Skeletal muscle cell (primary cell): ENCODE results near the gene HS6ST3.

Experiments used
- DNase-seq: peaks from one replicate; pipeline ENCODE4 v3.0.0-alpha.2; 2010; ENCODE audit warnings: low read depth
- H3K4me3 ChIP-seq: 2 replicates; pipeline ENCODE4 v1.5.1; 2011; ENCODE audit warnings: low read depth, mild to moderate bottlenecking, control low read depth, low read length, moderate library complexity

HS6ST3 gene

DNA sequence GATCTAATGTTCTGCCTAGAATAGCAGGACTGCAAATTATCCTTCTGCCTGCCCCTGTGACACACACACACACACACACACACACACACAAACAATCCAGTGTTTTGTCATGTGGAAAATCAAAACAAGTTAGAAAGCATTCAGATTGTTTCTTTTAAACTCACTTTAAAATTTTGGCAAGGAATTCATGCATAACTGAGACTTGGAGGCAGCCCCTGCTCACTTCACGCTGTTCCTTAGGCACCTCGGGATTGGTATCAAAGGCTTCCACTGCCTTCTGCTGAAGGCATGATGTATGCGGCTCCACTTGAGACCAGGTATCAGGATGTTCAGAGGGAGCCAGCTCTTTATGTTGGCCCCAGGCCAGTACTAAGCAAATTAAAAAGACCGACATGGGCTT lies 745.6 kb downstream of the HS6ST3 start:
- DNase-seq = no peak
- no peak overlapping the region for H3K4me3 ChIP-seq

DNA sequence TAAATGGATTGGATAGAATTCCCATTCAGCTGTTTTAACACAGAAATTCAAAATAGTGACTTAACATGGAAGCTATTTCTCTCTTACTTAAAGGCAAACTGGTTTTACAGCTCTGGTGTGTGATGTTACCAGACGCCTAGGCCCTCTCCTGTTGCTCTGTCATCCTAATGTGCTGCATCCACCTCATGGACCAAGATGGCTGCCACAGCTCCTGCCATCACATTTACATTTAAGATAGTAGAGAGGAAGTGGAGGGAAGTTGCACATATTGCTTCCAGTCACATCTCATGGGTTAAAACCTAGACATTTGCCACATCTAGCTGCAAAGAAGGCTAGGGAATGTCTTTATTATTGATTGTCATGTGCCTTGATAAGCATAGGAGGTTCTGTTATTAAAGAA lies 746.8 kb downstream of the HS6ST3 start:
- DNase-seq = no peak
- no peak overlapping the region for H3K4me3 ChIP-seq

DNA sequence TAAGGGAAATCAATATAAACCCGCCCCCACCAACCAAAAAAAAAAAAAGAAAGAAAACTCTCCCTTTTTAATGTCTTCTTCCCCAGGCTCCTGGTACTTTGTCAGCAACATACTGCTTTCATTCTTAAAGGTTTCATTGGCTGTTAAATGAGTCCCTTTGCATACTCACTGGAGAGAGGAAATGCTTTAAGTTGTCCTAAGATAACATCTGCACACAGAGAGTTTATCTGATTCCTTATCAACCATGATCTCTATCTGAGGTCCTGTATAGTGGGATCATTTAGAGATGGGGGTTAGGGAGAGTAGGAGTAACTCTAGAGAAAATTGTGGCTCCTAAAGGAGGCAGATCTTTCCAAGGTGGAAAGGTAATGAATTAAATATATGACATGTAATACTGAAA lies 747.9 kb downstream of the HS6ST3 start:
- no peak overlapping the region for H3K4me3 ChIP-seq
- no peak for DNase-seq

DNA sequence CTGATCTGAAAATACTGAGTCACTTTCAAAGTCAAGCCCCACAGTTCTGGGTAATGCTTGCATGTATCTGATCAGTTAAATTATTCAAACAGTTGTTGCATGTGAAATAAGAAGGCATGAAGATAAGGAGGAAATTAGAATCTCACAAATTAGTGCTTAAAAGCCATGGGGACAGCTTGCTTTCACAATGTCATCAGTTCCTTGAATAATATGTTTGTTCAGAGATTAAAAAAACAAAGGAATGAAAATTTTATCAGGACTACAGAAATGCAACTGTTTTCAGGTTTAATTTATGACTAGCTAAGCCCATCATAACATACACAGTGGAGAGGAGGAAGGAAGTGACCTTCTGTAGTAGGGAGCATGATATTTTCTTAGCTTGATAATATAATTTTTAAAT lies 754.3 kb downstream of the HS6ST3 start:
- no peak for DNase-seq
- no peak overlapping the region for H3K4me3 ChIP-seq

DNA sequence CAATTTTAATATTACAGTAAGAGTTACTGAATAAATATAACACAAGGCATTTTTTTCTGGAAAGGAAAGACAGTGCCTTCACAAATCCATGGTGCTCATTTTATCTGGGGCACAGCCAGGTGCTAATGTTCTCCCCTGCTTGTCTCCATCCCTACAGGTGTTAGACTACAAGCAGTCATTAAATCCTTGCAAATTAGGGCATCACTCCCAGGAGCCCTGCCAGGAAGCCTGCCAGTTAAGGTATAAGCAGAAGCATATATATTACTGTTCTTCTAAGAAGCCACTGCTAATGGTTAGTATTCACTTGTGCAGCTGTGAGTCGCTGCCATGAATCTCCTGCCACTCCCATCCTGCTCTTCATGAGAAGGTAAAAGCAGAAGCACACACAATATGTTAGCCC lies 754.7 kb downstream of the HS6ST3 start:
- no peak overlapping the region for H3K4me3 ChIP-seq
- no peak for DNase-seq

DNA sequence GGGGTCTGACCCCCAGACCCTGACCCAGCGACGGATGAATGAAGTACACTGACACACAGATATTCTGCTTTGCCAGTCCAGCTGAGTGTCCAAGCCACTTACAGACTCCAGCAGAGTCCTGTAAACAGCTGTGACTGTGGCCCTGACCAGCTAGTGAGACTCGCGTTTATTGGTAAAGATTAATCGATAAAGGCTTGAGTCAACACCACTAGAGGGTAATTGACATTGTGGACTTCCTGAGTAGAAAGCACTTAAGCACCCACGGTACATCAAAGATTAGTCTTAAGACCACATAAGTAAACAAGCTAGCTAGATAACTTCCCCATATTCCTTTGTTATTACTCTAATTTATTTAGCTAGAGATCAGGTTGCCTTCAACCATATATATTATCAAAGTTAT lies 758.4 kb downstream of the HS6ST3 start:
- no peak overlapping the region for H3K4me3 ChIP-seq
- DNase-seq = no peak

DNA sequence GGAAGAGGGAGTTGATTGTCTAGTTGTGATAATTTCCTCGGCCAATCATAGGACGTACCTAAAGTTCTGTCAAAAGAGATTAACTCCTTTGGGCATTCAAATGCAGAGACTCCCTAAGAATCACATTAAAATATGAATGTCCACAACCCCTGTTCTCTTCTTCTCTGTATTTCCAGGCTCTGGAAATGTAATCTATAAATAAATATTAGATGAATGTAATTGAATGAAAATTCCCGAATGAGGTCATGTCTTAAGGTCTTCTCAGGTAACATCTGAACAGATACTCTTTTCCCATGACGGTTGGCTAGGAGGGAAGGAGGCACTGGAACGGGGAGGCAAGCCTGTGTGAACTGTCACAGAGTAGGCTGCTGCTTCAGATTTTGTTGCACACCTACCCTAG lies 759.2 kb downstream of the HS6ST3 start:
- no peak overlapping the region for H3K4me3 ChIP-seq
- DNase-seq = no peak

DNA sequence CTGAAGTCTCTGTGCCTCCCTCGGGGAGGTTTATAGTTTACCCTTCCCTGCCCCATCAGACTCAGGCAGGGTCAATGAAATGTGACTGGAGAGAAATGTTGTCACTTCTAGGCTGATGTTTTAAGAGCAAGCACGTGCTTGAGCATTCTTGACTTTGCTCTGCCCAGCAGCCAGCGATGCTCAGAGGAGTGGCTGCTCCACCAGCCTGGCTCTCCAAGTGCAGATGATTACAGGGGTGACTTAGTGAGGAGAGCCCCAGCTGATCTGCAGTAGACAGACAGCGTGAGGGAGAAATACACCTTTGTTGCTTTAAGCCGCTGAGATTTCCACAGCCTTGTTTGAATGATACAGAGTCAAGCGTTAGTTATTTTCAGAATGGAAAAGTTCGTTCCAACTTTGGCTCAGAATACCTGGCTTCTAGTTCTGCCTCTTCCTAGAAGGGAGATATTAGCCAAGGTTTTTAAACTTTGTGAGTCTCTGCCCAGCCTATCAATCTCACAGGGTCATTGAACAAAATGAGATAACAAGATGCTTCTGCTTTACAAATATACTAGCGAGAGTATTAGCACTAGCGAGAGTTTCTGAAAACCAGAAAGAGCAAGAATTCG lies 760.7 kb downstream of the HS6ST3 start:
- no peak for DNase-seq

DNA sequence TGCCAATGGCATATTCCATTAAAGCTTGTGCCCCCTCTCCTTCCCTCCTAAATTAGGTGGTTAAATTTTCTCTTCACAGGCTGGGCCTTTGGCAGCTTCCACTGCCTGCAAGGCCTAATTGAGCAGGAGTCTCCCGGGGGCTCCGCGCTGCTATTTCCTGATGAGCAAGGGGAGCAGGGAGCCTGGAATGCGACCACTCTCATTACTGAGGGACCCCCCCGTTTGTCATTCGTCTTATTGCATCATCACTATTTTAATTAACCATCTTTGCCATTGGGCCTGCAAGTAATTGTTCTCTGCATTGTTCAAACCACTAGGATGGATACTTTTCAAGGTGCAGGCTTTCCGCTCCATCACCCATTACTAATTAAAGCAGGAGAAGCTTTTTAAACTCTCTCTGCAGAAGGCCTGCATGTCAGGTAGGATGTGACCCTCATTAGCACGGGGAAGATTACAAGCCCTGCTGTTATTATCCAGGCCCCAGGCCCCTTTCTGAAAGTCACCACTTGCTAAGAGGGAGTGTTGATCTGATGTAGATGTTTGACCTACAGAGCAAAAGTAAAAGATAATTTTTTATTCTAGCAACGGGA lies 762.0 kb downstream of the HS6ST3 start:
- DNase-seq = no peak
- no peak overlapping the region for H3K4me3 ChIP-seq

More for the DNA sequence above, 760.7 kb downstream of the HS6ST3 start:
- no peak overlapping the region for H3K4me3 ChIP-seq

DNA sequence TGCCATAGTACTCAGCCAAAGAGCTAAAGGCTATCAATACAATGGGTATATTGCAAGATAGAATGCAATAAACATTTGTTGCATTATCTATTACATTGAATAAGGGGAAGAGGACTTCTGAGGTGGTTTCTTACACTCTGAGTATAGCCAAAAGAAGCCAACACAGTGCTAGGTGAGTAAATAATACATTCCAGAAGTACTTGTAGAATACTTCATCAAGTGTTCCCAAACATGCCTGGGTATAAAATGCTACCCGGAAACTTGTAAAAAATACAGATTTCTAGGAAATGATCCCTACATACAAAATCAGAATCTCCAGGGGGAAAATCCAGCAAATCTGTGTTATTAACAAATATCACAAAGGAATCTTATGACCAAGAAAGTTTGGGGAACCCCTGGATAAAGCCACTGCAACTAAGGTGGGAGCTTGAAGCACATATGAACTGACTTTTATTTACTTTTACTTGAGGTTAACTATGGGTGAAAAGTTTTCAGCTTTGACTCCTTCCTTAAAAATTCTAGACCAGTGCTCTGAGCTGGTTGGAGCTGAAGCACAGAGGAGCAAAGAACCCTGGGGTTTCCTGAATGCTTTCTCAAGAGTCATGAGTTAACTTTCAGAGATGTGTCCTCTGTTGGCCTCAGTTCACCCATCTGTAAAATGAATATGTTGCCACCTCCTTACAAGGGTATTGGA lies 768.4 kb downstream of the HS6ST3 start:
- H3K4me3 ChIP-seq = no peak overlapping the region
- DNase-seq = no peak

DNA sequence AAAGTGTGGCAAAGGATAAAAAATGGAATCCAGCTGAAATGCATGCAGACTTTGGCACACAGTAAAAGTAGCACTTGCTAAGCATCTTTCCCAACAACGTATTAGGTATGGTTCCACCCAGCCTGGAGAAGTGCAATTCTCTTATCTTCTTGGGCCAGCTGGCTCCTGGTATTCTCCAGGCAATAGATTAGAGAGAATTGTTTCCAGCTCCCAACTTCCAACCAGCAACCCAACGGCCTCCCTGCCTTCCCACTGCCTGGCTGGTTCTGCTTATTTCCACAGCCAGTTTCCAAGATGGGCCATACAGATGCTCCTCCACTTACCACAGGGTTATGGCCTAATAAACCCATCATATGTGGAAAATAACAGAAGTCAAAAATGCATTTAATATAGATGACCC lies 771.0 kb downstream of the HS6ST3 start:
- no peak overlapping the region for H3K4me3 ChIP-seq
- no peak for DNase-seq

DNA sequence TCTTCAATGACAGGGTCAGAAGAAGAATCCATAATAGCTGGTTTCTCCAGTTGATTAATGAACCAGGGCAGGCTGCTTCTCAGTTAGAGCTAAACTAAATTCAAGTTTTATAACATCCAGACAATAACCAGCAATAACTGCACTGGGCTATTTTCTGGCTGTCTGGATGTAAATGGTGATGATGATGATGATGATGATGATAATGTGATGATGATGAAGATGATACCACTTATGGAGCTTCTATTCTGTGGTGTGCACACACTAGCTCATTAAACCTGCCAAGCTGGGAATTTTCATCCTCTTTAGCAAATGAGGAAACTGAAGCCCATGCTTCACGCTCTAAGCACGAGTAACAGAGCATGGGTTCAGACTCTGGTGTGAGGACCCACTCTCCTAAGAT lies 772.2 kb downstream of the HS6ST3 start:
- no peak overlapping the region for H3K4me3 ChIP-seq
- no peak for DNase-seq

DNA sequence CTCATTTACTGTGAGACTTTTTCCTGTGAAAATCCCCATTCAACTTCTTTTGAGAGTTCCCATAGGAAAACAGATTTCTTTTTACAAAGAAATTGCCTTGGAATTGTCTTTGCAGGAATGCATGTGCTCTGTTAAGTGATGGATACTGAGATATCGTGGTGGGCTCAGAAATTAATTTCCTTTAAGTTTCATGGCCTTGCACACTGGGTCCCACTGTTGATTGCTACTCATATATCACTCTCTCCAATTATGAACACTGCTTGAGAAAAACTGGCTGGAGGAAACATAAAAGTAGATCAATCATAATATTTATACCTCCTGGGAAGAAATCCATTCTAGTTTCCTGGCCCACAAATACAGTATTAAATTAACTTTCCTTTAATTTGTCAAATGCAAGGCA lies 773.1 kb downstream of the HS6ST3 start:
- H3K4me3 ChIP-seq = no peak overlapping the region
- no peak for DNase-seq

DNA sequence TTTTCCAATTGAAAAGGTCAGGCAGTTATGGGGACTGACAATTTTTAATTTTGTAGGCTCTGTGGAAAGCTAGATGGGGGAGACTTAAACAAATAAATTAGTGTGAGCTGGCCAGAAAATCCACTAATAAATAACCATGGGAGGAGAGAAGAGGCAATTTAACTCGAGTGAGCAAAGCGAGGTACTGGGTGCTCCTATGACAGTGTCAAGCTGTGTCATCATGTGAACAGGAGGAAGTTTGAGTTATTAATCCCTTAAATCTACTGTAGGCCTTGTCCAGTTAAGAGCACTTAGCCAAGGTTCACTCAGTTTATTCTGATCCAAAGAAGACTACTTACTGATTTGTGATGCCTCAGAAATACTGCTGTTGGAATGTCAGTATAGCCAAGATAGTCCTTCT lies 781.6 kb downstream of the HS6ST3 start:
- H3K4me3 ChIP-seq = no peak overlapping the region
- no peak for DNase-seq

DNA sequence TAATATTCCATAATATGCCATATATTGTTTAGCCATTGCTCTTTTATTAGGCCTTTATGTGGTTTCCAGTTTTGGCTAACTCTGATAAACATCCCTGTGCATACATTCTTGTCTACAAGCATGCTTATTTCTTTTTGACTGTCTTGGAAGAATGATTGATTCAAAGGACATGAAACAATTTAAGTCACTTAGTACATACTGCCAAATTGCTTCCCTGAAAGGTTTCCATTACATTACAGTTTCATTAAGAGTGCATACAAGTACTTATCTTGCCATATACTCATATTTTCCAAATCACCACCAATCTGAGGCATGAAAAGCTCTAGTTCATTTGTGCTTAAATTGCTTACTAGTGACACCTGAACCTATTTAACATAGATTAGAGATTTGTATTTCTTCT lies 790.5 kb downstream of the HS6ST3 start:
- no peak overlapping the region for H3K4me3 ChIP-seq
- DNase-seq = no peak
